Activated naive CD4-positive, alpha-beta T cell treated with anti-CD3 and anti-CD28 coated beads, Interleukin-2, amount 10 ng/mL, durations not matched to agents 7 days and 5 days (primary cell): ENCODE measurements around the gene GABRE.
"Not testable (repeated sequence)": the region's sequence is repeated elsewhere in the genome, so short reads cannot be mapped to it uniquely, and the experiment has no call there.

Source experiments
- CTCF ChIA-PET: fragments of 350-600 bp; sonication (Branson Sonifier 250); formaldehyde crosslinking; loops from one replicate; lab custom pipeline; 2021; ENCODE audit warnings: antibody characterized with exemption; lab: Charles Lee
- DNase-seq: peaks from one replicate; pipeline ENCODE4 v3.0.0-alpha.2; 2020
- H3K27ac Mint-ChIP-seq: one replicate; pipeline ENCODE4 v1.8.0; 2021; ENCODE audit warnings: mild to moderate bottlenecking, moderate library complexity, mixed read lengths
- H3K27me3 Mint-ChIP-seq: one replicate; pipeline ENCODE4 v1.8.0; 2021; ENCODE audit warnings: mild to moderate bottlenecking, mixed read lengths
- H3K36me3 Mint-ChIP-seq: one replicate; pipeline ENCODE4 v1.8.0; 2021; ENCODE audit warnings: mixed read lengths
- H3K4me1 Mint-ChIP-seq: one replicate; pipeline ENCODE4 v1.8.0; 2021; ENCODE audit warnings: mixed read lengths
- H3K4me3 Mint-ChIP-seq: one replicate; pipeline ENCODE4 v1.8.0; 2021; ENCODE audit warnings: mild to moderate bottlenecking, moderate library complexity, mixed read lengths
- H3K9me3 Mint-ChIP-seq: one replicate; pipeline ENCODE4 v1.8.0; 2021; ENCODE audit warnings: mixed read lengths

GABRE gene

GRCh38 chrX:151923648-151924047 lies 50.8 kb downstream of the GABRE start:
- Mint-ChIP-seq H3K4me1 (no peaks in the 10 kb centered on the region), H3K27ac (no peak overlapping the region), H3K36me3 (no peaks in the 10 kb centered on the region), H3K27me3 (no peaks in the 10 kb centered on the region), H3K4me3 (no peak overlapping the region), H3K9me3 (no peaks in the 10 kb centered on the region)
- DNase-seq: no peak
- CTCF ChIA-PET: no interaction called here

GRCh38 chrX:151922692-151923091 lies 51.8 kb downstream of the GABRE start:
- no peak overlapping the region for H3K4me3 Mint-ChIP-seq
- H3K27me3 Mint-ChIP-seq: no peaks in the 10 kb centered on the region
- DNase-seq: no peak
- no peaks in the 10 kb centered on the region for H3K4me1 Mint-ChIP-seq
- CTCF ChIA-PET: no interaction called here
- no peaks in the 10 kb centered on the region for H3K36me3 Mint-ChIP-seq
- no peak overlapping the region for H3K27ac Mint-ChIP-seq
- H3K9me3 Mint-ChIP-seq: no peaks in the 10 kb centered on the region

GRCh38 chrX:151921866-151922265 lies 52.6 kb downstream of the GABRE start:
- CTCF ChIA-PET: no interaction called here
- no peak for DNase-seq
- no peaks in the 10 kb centered on the region for H3K9me3 Mint-ChIP-seq
- H3K27ac Mint-ChIP-seq: no peak overlapping the region
- no peaks in the 10 kb centered on the region for H3K36me3 Mint-ChIP-seq
- H3K4me1 Mint-ChIP-seq: no peaks in the 10 kb centered on the region
- no peaks in the 10 kb centered on the region for H3K27me3 Mint-ChIP-seq
- H3K4me3 Mint-ChIP-seq: no peak overlapping the region

- Mint-ChIP-seq H3K4me1 (no peaks in the 10 kb centered on the region), H3K27me3 (no peaks in the 10 kb centered on the region), H3K4me3 (no peak overlapping the region), H3K27ac (no peak overlapping the region), H3K9me3 (no peaks in the 10 kb centered on the region), H3K36me3 (no peaks in the 10 kb centered on the region)
- CTCF ChIA-PET: no interaction called here
- DNase-seq: no peak
Observed at GRCh38 chrX:151921292-151921691, 53.2 kb downstream of the GABRE start.

GRCh38 chrX:151920530-151920929 lies 53.9 kb downstream of the GABRE start:
- H3K27ac Mint-ChIP-seq: no peak overlapping the region
- no peaks in the 10 kb centered on the region for H3K4me1 Mint-ChIP-seq
- no peaks in the 10 kb centered on the region for H3K27me3 Mint-ChIP-seq
- H3K9me3 Mint-ChIP-seq: no peaks in the 10 kb centered on the region
- H3K36me3 Mint-ChIP-seq: no peaks in the 10 kb centered on the region
- H3K4me3 Mint-ChIP-seq: no peak overlapping the region
- CTCF ChIA-PET: no interaction called here
- no peak for DNase-seq

- no peaks in the 10 kb centered on the region for H3K27me3 Mint-ChIP-seq
- H3K36me3 Mint-ChIP-seq: no peaks in the 10 kb centered on the region
- DNase-seq: no peak
- no peaks in the 10 kb centered on the region for H3K4me1 Mint-ChIP-seq
- CTCF ChIA-PET: no interaction called here
- H3K9me3 Mint-ChIP-seq: no peaks in the 10 kb centered on the region
- no peak overlapping the region for H3K27ac Mint-ChIP-seq
- no peak overlapping the region for H3K4me3 Mint-ChIP-seq
Observed at GRCh38 chrX:151920101-151920500, 54.4 kb downstream of the GABRE start.

- no peak overlapping the region for H3K4me3 Mint-ChIP-seq
- no peaks in the 10 kb centered on the region for H3K27me3 Mint-ChIP-seq
- no peak for DNase-seq
- H3K9me3 Mint-ChIP-seq: no peaks in the 10 kb centered on the region
- CTCF ChIA-PET: no interaction called here
- no peaks in the 10 kb centered on the region for H3K4me1 Mint-ChIP-seq
- no peak overlapping the region for H3K27ac Mint-ChIP-seq
- H3K36me3 Mint-ChIP-seq: no peaks in the 10 kb centered on the region
Observed at GRCh38 chrX:151919610-151920009, 54.9 kb downstream of the GABRE start.

- H3K27me3 Mint-ChIP-seq, H3K4me3 Mint-ChIP-seq, DNase-seq, H3K9me3 Mint-ChIP-seq, H3K36me3 Mint-ChIP-seq, H3K27ac Mint-ChIP-seq, H3K4me1 Mint-ChIP-seq, CTCF ChIA-PET: not testable (repeated sequence)
Observed at GRCh38 chrX:151918736-151919135, 55.7 kb downstream of the GABRE start.

- CTCF ChIA-PET: no interaction called here
- DNase-seq: no peak
Observed at GRCh38 chrX:151912780-151913179, 61.7 kb downstream of the GABRE start, which contains the start of gene MAGEA4. Gene MAGEA4 (plus strand): TSS chrX:151912889. CDS start chrX:151923665, 10,776 bp downstream.

GRCh38 chrX:151912221-151912620 lies 62.3 kb downstream of the GABRE start:
- H3K4me1 Mint-ChIP-seq: no peaks in the 10 kb centered on the region
- no peaks in the 10 kb centered on the region for H3K9me3 Mint-ChIP-seq
- no peaks in the 10 kb centered on the region for H3K36me3 Mint-ChIP-seq
- H3K4me3 Mint-ChIP-seq: no peak overlapping the region
- no peaks in the 10 kb centered on the region for H3K27me3 Mint-ChIP-seq
- CTCF ChIA-PET: no interaction called here
- DNase-seq: no peak
- no peak overlapping the region for H3K27ac Mint-ChIP-seq

More at GRCh38 chrX:151912780-151913179, 61.7 kb downstream of the GABRE start, which contains the start of gene MAGEA4:
- H3K27me3 Mint-ChIP-seq: no peaks in the 10 kb centered on the region
- H3K27ac Mint-ChIP-seq: no peak within 1 kb of the TSS
- no peaks in the 10 kb centered on the region for H3K36me3 Mint-ChIP-seq
- no peak within 1 kb of the TSS for H3K4me3 Mint-ChIP-seq
- no peaks in the 10 kb centered on the region for H3K4me1 Mint-ChIP-seq
- no peaks in the 10 kb centered on the region for H3K9me3 Mint-ChIP-seq

GRCh38 chrX:151904989-151905388 lies 69.5 kb downstream of the GABRE start:
- CTCF ChIA-PET: no interaction called here
- H3K27ac Mint-ChIP-seq: no peak overlapping the region

More at GRCh38 chrX:151904989-151905388, 69.5 kb downstream of the GABRE start:
- no peaks in the 10 kb centered on the region for H3K27me3 Mint-ChIP-seq
- no peaks in the 10 kb centered on the region for H3K4me1 Mint-ChIP-seq
- H3K9me3 Mint-ChIP-seq: no peaks in the 10 kb centered on the region
- H3K36me3 Mint-ChIP-seq: no peaks in the 10 kb centered on the region
- DNase-seq: no peak
- H3K4me3 Mint-ChIP-seq: no peak overlapping the region
